Measurements from ENCODE around the gene RPRM.

DNA sequence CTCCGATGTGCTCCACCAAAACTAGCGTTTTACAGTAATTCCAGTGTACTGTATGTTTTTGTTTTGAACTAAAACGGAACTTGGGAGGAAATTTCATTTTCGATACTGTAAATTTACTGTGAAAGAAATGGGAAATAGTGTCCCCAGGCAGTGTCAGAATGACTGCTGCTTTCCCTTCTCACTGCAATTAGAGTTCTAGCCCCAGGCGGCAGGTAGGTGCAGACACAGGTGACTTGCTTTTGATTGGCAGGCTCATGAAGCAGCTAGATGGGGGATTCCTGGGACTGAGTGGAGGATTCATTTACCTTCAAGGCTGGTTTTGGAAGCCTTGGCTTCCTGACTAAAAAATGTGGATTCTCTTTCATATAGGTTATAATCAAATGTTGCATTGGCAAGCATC lies 27.0 kb downstream of the RPRM start:
- no peak for TF ChIP-seq POLR2A (IDR thresholded peaks at IDR 0.05; ENCODE audit: low read length)
- TF ChIP-seq GATA1 (IDR thresholded peaks at IDR 0.05; ENCODE audit: low read depth, low read length), result no peak
